ENCODE data around the gene SLC35F3. TPM values are rescaled to one million over a fixed set of nuclear protein-coding genes. Genes with fewer than 3 reads are reported as not detected.

The SLC35F3 gene
- total RNA-seq, 1 donor from 2014 or later: 0.57 TPM

DNA sequence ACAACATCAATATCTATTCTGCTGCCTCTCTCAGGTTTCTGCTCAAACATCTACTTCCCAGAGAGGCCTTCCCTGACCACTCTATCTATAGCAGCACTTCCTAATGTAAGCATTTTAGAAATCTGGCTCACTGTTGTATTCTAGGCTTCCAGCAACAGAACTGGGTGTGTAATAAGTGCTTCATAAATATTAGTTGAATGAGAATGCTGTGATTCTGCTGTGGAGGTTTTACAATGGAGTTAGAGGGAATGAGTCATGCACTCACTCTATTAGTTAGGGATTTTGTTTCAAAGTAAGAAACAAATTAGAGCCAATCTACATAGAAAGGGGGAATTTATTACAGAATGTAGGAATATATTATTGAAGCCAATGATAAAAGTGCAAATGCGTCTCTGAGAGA is 38.6 kb upstream of the SLC35F3 start:
- Histone ChIP-seq H3K36me3 (ENCODE audit: insufficient read depth, low read length) (no peaks in the 10 kb centered on the region), H3K27me3 (ENCODE audit: insufficient read depth, low read length) (no peaks in the 10 kb centered on the region), H3K4me2 (ENCODE audit: low read length) (no peak overlapping the region), H3K79me2 (ENCODE audit: insufficient read depth, low read length) (no peaks in the 10 kb centered on the region), H4K20me1 (ENCODE audit: insufficient read depth, low read length) (no peaks in the 10 kb centered on the region), H3K27ac (ENCODE audit: low read depth, low read length) (no peak overlapping the region), H3K9me3 (ENCODE audit: insufficient read depth, low read depth, low read length) (no peaks in the 10 kb centered on the region), H3K9ac (ENCODE audit: low read length) (no peak overlapping the region), H2AFZ (ENCODE audit: low read depth, low read length) (no peak overlapping the region), H3K4me1 (ENCODE audit: insufficient read depth, low read length) (peaks cover 18% of the 10 kb centered on the region), H3K4me3 (ENCODE audit: insufficient read depth, low read depth, low read length) (no peak overlapping the region)
- no peak for TF ChIP-seq EZH2 (IDR thresholded peaks at IDR 0.05; ENCODE audit: insufficient read depth, low read length)
- TF ChIP-seq, protein P1, sequence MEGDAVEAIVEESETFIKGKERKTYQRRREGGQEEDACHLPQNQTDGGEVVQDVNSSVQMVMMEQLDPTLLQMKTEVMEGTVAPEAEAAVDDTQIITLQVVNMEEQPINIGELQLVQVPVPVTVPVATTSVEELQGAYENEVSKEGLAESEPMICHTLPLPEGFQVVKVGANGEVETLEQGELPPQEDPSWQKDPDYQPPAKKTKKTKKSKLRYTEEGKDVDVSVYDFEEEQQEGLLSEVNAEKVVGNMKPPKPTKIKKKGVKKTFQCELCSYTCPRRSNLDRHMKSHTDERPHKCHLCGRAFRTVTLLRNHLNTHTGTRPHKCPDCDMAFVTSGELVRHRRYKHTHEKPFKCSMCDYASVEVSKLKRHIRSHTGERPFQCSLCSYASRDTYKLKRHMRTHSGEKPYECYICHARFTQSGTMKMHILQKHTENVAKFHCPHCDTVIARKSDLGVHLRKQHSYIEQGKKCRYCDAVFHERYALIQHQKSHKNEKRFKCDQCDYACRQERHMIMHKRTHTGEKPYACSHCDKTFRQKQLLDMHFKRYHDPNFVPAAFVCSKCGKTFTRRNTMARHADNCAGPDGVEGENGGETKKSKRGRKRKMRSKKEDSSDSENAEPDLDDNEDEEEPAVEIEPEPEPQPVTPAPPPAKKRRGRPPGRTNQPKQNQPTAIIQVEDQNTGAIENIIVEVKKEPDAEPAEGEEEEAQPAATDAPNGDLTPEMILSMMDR (IDR thresholded peaks at IDR 0.05; ENCODE audit: insufficient read depth, low read depth, low read length): no peak
- DNase-seq (ENCODE audit: low read depth) (peak; percentile 36), FAIRE-seq (no peak)
- no peaks in the 10 kb centered on the region for H3K27me3 Mint-ChIP-seq (ENCODE audit: low read depth, unreplicated experiment)
- no peaks in the 10 kb centered on the region for H3K36me3 Mint-ChIP-seq (ENCODE audit: low read depth, unreplicated experiment)
- peaks cover 5% of the 10 kb centered on the region for H3K9me3 Mint-ChIP-seq (ENCODE audit: unreplicated experiment)
- H3K4me1 Mint-ChIP-seq (ENCODE audit: low read depth, unreplicated experiment): peaks cover 17% of the 10 kb centered on the region
- no peak overlapping the region for H3K27ac Mint-ChIP-seq (ENCODE audit: unreplicated experiment)
- H3K4me3 Mint-ChIP-seq (ENCODE audit: unreplicated experiment): no peak overlapping the region

DNA sequence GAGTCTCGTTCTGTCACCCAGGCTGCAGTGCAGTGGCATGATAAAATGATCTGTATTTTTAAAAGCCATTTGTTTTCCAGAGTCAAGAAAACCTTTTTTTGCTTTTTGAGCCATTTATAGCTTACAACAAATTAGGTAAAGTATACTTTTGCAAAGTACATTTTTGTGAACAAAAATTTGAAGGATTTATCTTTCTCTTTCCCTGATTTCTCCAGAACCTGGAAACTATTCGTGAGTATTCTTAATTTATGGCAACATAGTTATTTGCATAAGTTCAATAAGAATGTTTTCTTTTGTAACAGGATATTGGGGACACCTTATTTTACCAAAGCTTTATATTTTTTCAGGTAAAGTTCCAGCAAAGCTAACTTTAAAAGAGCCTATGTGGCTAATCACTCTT is 37.4 kb upstream of the SLC35F3 start:
- DNase-seq (ENCODE audit: low read depth) (no peak), FAIRE-seq (no peak)
- Histone ChIP-seq H3K4me1 (ENCODE audit: insufficient read depth, low read length) (peaks cover 18% of the 10 kb centered on the region), H2AFZ (ENCODE audit: low read depth, low read length) (no peak overlapping the region), H3K79me2 (ENCODE audit: insufficient read depth, low read length) (no peaks in the 10 kb centered on the region), H3K9me3 (ENCODE audit: insufficient read depth, low read depth, low read length) (no peaks in the 10 kb centered on the region), H3K9ac (ENCODE audit: low read length) (no peak overlapping the region), H3K36me3 (ENCODE audit: insufficient read depth, low read length) (no peaks in the 10 kb centered on the region), H3K4me2 (ENCODE audit: low read length) (no peak overlapping the region), H3K27me3 (ENCODE audit: insufficient read depth, low read length) (no peaks in the 10 kb centered on the region), H3K27ac (ENCODE audit: low read depth, low read length) (no peak overlapping the region), H3K4me3 (ENCODE audit: insufficient read depth, low read depth, low read length) (no peak overlapping the region), H4K20me1 (ENCODE audit: insufficient read depth, low read length) (no peaks in the 10 kb centered on the region)
- Mint-ChIP-seq H3K4me1 (ENCODE audit: low read depth, unreplicated experiment) (peaks cover 17% of the 10 kb centered on the region), H3K36me3 (ENCODE audit: low read depth, unreplicated experiment) (no peaks in the 10 kb centered on the region), H3K27me3 (ENCODE audit: low read depth, unreplicated experiment) (no peaks in the 10 kb centered on the region), H3K9me3 (ENCODE audit: unreplicated experiment) (peaks cover 5% of the 10 kb centered on the region), H3K4me3 (ENCODE audit: unreplicated experiment) (no peak overlapping the region), H3K27ac (ENCODE audit: unreplicated experiment) (no peak overlapping the region)
- TF ChIP-seq, protein P1 (IDR thresholded peaks at IDR 0.05; ENCODE audit: insufficient read depth, low read depth, low read length): no peak
- TF ChIP-seq EZH2 (IDR thresholded peaks at IDR 0.05; ENCODE audit: insufficient read depth, low read length): no peak

DNA sequence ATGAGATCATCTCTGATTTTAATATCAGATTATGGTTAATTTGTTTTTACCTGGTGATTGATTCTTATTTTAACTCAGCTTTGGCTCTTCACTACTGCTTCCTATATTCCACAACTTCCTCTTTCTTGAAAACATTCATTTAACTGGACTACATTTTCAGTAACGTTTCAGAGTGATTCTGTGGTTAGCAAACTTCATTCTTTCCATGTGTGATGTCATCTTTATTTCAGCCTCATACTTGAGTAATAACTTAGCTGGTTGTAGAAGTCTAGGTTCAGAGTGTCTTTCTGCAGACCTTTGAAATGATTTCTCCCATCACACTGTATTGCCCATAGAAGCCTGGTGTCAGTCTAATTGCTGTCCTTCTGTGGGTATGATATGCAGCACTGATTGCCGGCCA is 36.0 kb upstream of the SLC35F3 start:
- peaks cover 5% of the 10 kb centered on the region for H3K9me3 Mint-ChIP-seq (ENCODE audit: unreplicated experiment)
- H3K4me3 ChIP-seq (ENCODE audit: insufficient read depth, low read depth, low read length): no peak overlapping the region
- no peaks in the 10 kb centered on the region for H3K79me2 ChIP-seq (ENCODE audit: insufficient read depth, low read length)
- H3K27me3 ChIP-seq (ENCODE audit: insufficient read depth, low read length): no peaks in the 10 kb centered on the region
- peaks cover 18% of the 10 kb centered on the region for H3K4me1 ChIP-seq (ENCODE audit: insufficient read depth, low read length)
- peaks cover 17% of the 10 kb centered on the region for H3K4me1 Mint-ChIP-seq (ENCODE audit: low read depth, unreplicated experiment)
- H3K27ac Mint-ChIP-seq (ENCODE audit: unreplicated experiment): peak overlapping the region; percentile 89
- DNase-seq (ENCODE audit: low read depth): peak; percentile 83
- H4K20me1 ChIP-seq (ENCODE audit: insufficient read depth, low read length): no peaks in the 10 kb centered on the region
- peak overlapping the region; percentile 41 for H3K4me3 Mint-ChIP-seq (ENCODE audit: unreplicated experiment)
- no peaks in the 10 kb centered on the region for H3K9me3 ChIP-seq (ENCODE audit: insufficient read depth, low read depth, low read length)
- peaks cover 2% of the 10 kb centered on the region for H3K27me3 Mint-ChIP-seq (ENCODE audit: low read depth, unreplicated experiment)
- H3K9ac ChIP-seq (ENCODE audit: low read length): peak overlapping the region; percentile 8
- no peak overlapping the region for H2AFZ ChIP-seq (ENCODE audit: low read depth, low read length)
- H3K4me2 ChIP-seq (ENCODE audit: low read length): peak overlapping the region; percentile 63
- H3K36me3 ChIP-seq (ENCODE audit: insufficient read depth, low read length): no peaks in the 10 kb centered on the region
- no peak for FAIRE-seq
- peak overlapping the region; percentile 43 for H3K27ac ChIP-seq (ENCODE audit: low read depth, low read length)
- H3K36me3 Mint-ChIP-seq (ENCODE audit: low read depth, unreplicated experiment): no peaks in the 10 kb centered on the region
- TF ChIP-seq, protein P1 (IDR thresholded peaks at IDR 0.05; ENCODE audit: insufficient read depth, low read depth, low read length): no peak
- no peak for TF ChIP-seq EZH2 (IDR thresholded peaks at IDR 0.05; ENCODE audit: insufficient read depth, low read length)

Data from astrocyte (in vitro differentiated cells and primary cell).